H1 (cell line): ENCODE data around the gene SNED1. TPM values are rescaled to one million over a fixed set of nuclear protein-coding genes. Genes with fewer than 3 reads are reported as not detected.
A peak's percentile ranks its signal among the peaks of the same experiment; 100 is the strongest.

ENCODE experiments used
- CTCF ChIA-PET: fragments of 300-600 bp; sonication (Branson Sonifier 250); formaldehyde crosslinking; loops from one replicate; lab custom pipeline; 2021; ENCODE audit not compliant: partially characterized antibody; lab: Charles Lee
- POLR2A ChIA-PET: fragments of 300-600 bp; sonication (Branson Sonifier 250); formaldehyde crosslinking; loops from one replicate; lab custom pipeline; 2021; ENCODE audit warnings: inconsistent platforms; ENCODE audit not compliant: partially characterized antibody; lab: Charles Lee
- DNase-seq, 2 experiments: peaks; one replicate each; pipeline versions ENCODE4 v3.0.0 to v3.0.0-alpha.2; 2010 to 2022; ENCODE audit warnings: low spot score in 2 of 2, low read depth in 1 of 2, mixed read lengths in 1 of 2
- FAIRE-seq: peaks from 2 replicates; lab custom pipeline; 2011; peaks lifted over from hg19 to GRCh38; lab: Jason Lieb, UNC
- H2AFZ ChIP-seq: 2 replicates; pipeline ENCODE4 v1.8.1; 2012; ENCODE audit warnings: low read length, inconsistent platforms
- H2AK5ac ChIP-seq: 2 replicates; pipeline ENCODE4 v1.6.1; 2013; ENCODE audit warnings: low read depth, low read length
- H2BK120ac ChIP-seq: replicated peaks from 2 replicates; pipeline ENCODE3; 2013; ENCODE audit warnings: low read depth, low read length, inconsistent platforms
- H2BK12ac ChIP-seq: 2 replicates; pipeline ENCODE4 v1.6.1; 2013; ENCODE audit warnings: low read depth, low read length
- H2BK15ac ChIP-seq: 2 replicates; pipeline ENCODE4 v1.6.1; 2013; ENCODE audit warnings: low read length
- H2BK20ac ChIP-seq: 2 replicates; pipeline ENCODE4 v1.6.1; 2013; ENCODE audit warnings: low read length
- H2BK5ac ChIP-seq: 2 replicates; pipeline ENCODE4 v1.6.1; 2013; ENCODE audit warnings: low read depth, low read length
- H3K14ac ChIP-seq: 2 replicates; pipeline ENCODE4 v1.6.1; 2013; ENCODE audit warnings: inconsistent platforms; ENCODE audit not compliant: insufficient read length
- H3K18ac ChIP-seq: 2 replicates; pipeline ENCODE4 v1.6.1; 2013; ENCODE audit warnings: low read length; ENCODE audit errors: extremely low read depth
- H3K23ac ChIP-seq: 2 replicates; pipeline ENCODE4 v1.6.1; 2013; ENCODE audit warnings: inconsistent platforms; ENCODE audit not compliant: insufficient read length
- H3K23me2 ChIP-seq: 2 replicates; pipeline ENCODE4 v1.6.1; 2013; ENCODE audit warnings: low read depth, low read length
- H3K27ac ChIP-seq: 2 replicates; pipeline ENCODE4 v1.6.1; 2011; ENCODE audit warnings: low read depth, low read length, inconsistent platforms
- H3K27me3 ChIP-seq, 4 experiments: replicated peaks in 1 of 4; 1 replicate in 1 of 4; 2 replicates in 3 of 4; pipeline versions ENCODE4 v1.6.1 to v1.8.1; 2011 to 2013; ENCODE audit warnings: low read length in 3 of 4, mild to moderate bottlenecking in 3 of 4, inconsistent platforms in 2 of 4, mixed read lengths in 2 of 4, moderate library complexity in 1 of 4; ENCODE audit not compliant: control insufficient read depth in 3 of 4, insufficient read depth in 3 of 4; ENCODE audit errors: extremely low read depth in 1 of 4
- H3K36me3 ChIP-seq, 4 experiments: 2 replicates each; pipeline versions ENCODE4 v1.6.1 to v1.8.1; 2011 to 2013; ENCODE audit warnings: mild to moderate bottlenecking in 4 of 4, low read length in 3 of 4, moderate library complexity in 2 of 4, control low read depth in 1 of 4, inconsistent platforms in 1 of 4; ENCODE audit not compliant: insufficient read depth in 4 of 4, control insufficient read depth in 2 of 4
- H3K4ac ChIP-seq: replicated peaks from 2 replicates; pipeline ENCODE3; 2013; ENCODE audit warnings: low read length, low read depth, mixed read lengths, inconsistent platforms; ENCODE audit not compliant: insufficient read length
- H3K4me1 ChIP-seq, 4 experiments: replicated peaks in 1 of 4; 1 replicate in 1 of 4; 2 replicates in 3 of 4; pipeline versions ENCODE4 v1.6.1 to v1.8.1; 2011 to 2013; ENCODE audit warnings: low read length in 3 of 4, inconsistent platforms in 2 of 4, mixed read lengths in 1 of 4; ENCODE audit not compliant: insufficient read depth in 4 of 4, control insufficient read depth in 3 of 4
- H3K4me2 ChIP-seq, 2 experiments: 2 replicates each; pipeline versions ENCODE4 v1.6.1 to v1.8.1; 2011 to 2013; ENCODE audit warnings: low read depth in 2 of 2, low read length in 2 of 2, control low read depth in 1 of 2, inconsistent platforms in 1 of 2, mild to moderate bottlenecking in 1 of 2; ENCODE audit not compliant: insufficient read depth in 1 of 2
- H3K4me3 ChIP-seq, 4 experiments: fragments of 200-600, 300-600 bp in 1 of 4; sonication (generic), shearing (Covaris generic), sonication (Bioruptor Twin) in 1 of 4; 2 replicates each; pipeline versions ENCODE4 v1.5.1 to v1.8.1; 2011 to 2016; ENCODE audit warnings: low read length in 4 of 4, low read depth in 3 of 4, control low read depth in 2 of 4, inconsistent platforms in 2 of 4, mild to moderate bottlenecking in 2 of 4, mixed read lengths in 1 of 4, moderate library complexity in 1 of 4; ENCODE audit not compliant: insufficient read depth in 2 of 4; ENCODE audit errors: extremely low read depth in 1 of 4
- H3K56ac ChIP-seq: replicated peaks from 2 replicates; pipeline ENCODE3; 2013; ENCODE audit warnings: low read depth, mild to moderate bottlenecking, mixed read lengths, low read length, inconsistent platforms; ENCODE audit not compliant: insufficient read length
- H3K79me1 ChIP-seq: 2 replicates; pipeline ENCODE4 v1.6.1; 2013; ENCODE audit warnings: low read depth, low read length, control low read depth
- H3K79me2 ChIP-seq, 2 experiments: 2 replicates each; pipeline versions ENCODE4 v1.6.1 to v1.8.1; 2012 to 2013; ENCODE audit warnings: low read length in 2 of 2, mild to moderate bottlenecking in 2 of 2, inconsistent platforms in 1 of 2; ENCODE audit not compliant: insufficient read depth in 2 of 2, control insufficient read depth in 1 of 2
- H3K9ac ChIP-seq, 4 experiments: replicated peaks in 1 of 4; 1 replicate in 1 of 4; 2 replicates in 3 of 4; pipeline versions ENCODE4 v1.6.1 to v1.8.1; 2011 to 2013; ENCODE audit warnings: low read depth in 3 of 4, low read length in 3 of 4, control low read depth in 2 of 4, mild to moderate bottlenecking in 2 of 4, moderate library complexity in 2 of 4, inconsistent platforms in 1 of 4; ENCODE audit errors: extremely low read depth in 1 of 4
- H3K9me3 ChIP-seq, 2 experiments: 2 replicates each; pipeline versions ENCODE4 v1.6.1 to v1.8.1; 2012 to 2013; ENCODE audit warnings: mild to moderate bottlenecking in 2 of 2, moderate library complexity in 2 of 2, control low read depth in 1 of 2, inconsistent platforms in 1 of 2, low read depth in 1 of 2, low read length in 1 of 2, mixed read lengths in 1 of 2; ENCODE audit not compliant: insufficient read depth in 2 of 2
- H4K20me1 ChIP-seq, 2 experiments: replicated peaks in 1 of 2; 2 replicates each; pipeline versions ENCODE3 to v1.8.1; 2011 to 2013; ENCODE audit warnings: inconsistent platforms in 2 of 2, low read length in 2 of 2, mild to moderate bottlenecking in 1 of 2; ENCODE audit not compliant: insufficient read depth in 2 of 2, control insufficient read depth in 1 of 2
- H4K5ac ChIP-seq: 2 replicates; pipeline ENCODE4 v1.6.1; 2013; ENCODE audit warnings: low read length, low read depth, mixed read lengths, inconsistent platforms; ENCODE audit not compliant: insufficient read length
- H4K8ac ChIP-seq: 2 replicates; pipeline ENCODE4 v1.8.0; 2013; ENCODE audit warnings: mild to moderate bottlenecking, moderate library complexity, low read length, inconsistent platforms; ENCODE audit not compliant: insufficient read depth; ENCODE audit errors: extremely low read depth
- H4K91ac ChIP-seq: replicated peaks from 2 replicates; pipeline ENCODE3; 2013; ENCODE audit warnings: low read length, mixed read lengths, inconsistent platforms; ENCODE audit not compliant: insufficient read length
- BACH1 ChIP-seq: IDR thresholded peaks from 2 replicates; pipeline ENCODE4 v1.6.1; 2012; ENCODE audit warnings: low read length, improper control_type of control experiment
- BRCA1 ChIP-seq: IDR thresholded peaks from 2 replicates; pipeline ENCODE4 v1.6.1; 2012; ENCODE audit warnings: low read depth, low read length, improper control_type of control experiment
- CBX8 ChIP-seq: fragments of 300-800, 300-1000 bp; sonication (generic); IDR thresholded peaks from 2 replicates; pipeline ENCODE4 v1.7.1; 2016; ENCODE audit warnings: low read depth, low read length, borderline replicate concordance
- CTBP2 ChIP-seq: IDR thresholded peaks from 2 replicates; pipeline ENCODE4 v1.7.0; 2011; ENCODE audit warnings: borderline replicate concordance, mild to moderate bottlenecking, moderate library complexity, mixed read lengths, low read length; ENCODE audit not compliant: insufficient read depth, insufficient read length
- EZH2 ChIP-seq: fragments of 200-600 bp; sonication (generic); IDR thresholded peaks from 2 replicates; pipeline ENCODE4 v1.7.1; 2012; ENCODE audit warnings: low read depth, mild to moderate bottlenecking, moderate library complexity, low read length, inconsistent platforms; ENCODE audit not compliant: severe bottlenecking
- JUND ChIP-seq: IDR thresholded peaks from 2 replicates; pipeline ENCODE4 v1.6.1; 2011; ENCODE audit warnings: mild to moderate bottlenecking, improper control_type of control experiment, low read length
- KDM4A ChIP-seq: IDR thresholded peaks from one replicate; pipeline ENCODE4 v1.7.1; 2012; ENCODE audit warnings: low read depth, mild to moderate bottlenecking, moderate library complexity, low read length, inconsistent platforms; ENCODE audit not compliant: severe bottlenecking
- PHF8 ChIP-seq: fragments of 200-600 bp; sonication (generic); conservative IDR thresholded peaks from 2 replicates; pipeline ENCODE4 v1.7.1; 2012; ENCODE audit warnings: low read depth, mild to moderate bottlenecking, inconsistent platforms, low read length, moderate library complexity
- POLR2AphosphoS5 ChIP-seq: IDR thresholded peaks from 2 replicates; pipeline ENCODE4 v1.6.1; 2011; ENCODE audit warnings: low read depth, low read length
- RBBP5 ChIP-seq: IDR thresholded peaks from 2 replicates; pipeline ENCODE4 v1.7.1; 2012; ENCODE audit warnings: low read depth, mild to moderate bottlenecking, inconsistent platforms, low read length, moderate library complexity, borderline replicate concordance
- SP2 ChIP-seq: IDR thresholded peaks from 2 replicates; pipeline ENCODE4 v1.6.1; 2012; ENCODE audit warnings: mild to moderate bottlenecking, low read length, inconsistent platforms
- TBP ChIP-seq: IDR thresholded peaks from 2 replicates; pipeline ENCODE4 v1.6.1; 2011; ENCODE audit warnings: low read depth, low read length, improper control_type of control experiment
- TEAD4 ChIP-seq: IDR thresholded peaks from 2 replicates; pipeline ENCODE4 v1.6.1; 2012; ENCODE audit warnings: low read depth, low read length, inconsistent platforms, mixed read lengths
- WGBS, 2 experiments: shearing (Covaris generic) in 1 of 2; methylation state at CpG; one replicate each; pipeline versions ENCODE4 v1.1.6 to v1.1.7; 2013 to 2015; ENCODE audit warnings: low lambda C conversion rate in 2 of 2, mixed read lengths in 2 of 2, inconsistent platforms in 1 of 2, low coverage in 1 of 2, missing lambda C conversion rate in 1 of 2; ENCODE audit not compliant: insufficient replicate concordance in 2 of 2, insufficient coverage in 1 of 2, insufficient read length in 1 of 2; ENCODE audit errors: extremely low coverage in 1 of 2, missing lambda C conversion rate in 1 of 2; 5-methylcytosine and 5-hydroxymethylcytosine counted together
- polyA plus RNA-seq, 7 experiments: library from polyadenylated mRNA; depleted of rRNA in 3 of 7; stranded (reverse) in 5 of 7; unstranded in 2 of 7; fragments of >200 nt in 5 of 7; fragments of 200-250 nt in 2 of 7; gene quantifications; 1 replicate in 5 of 7; 2 replicates in 1 of 7; 4 replicates in 1 of 7; pipeline versions ENCODE4 v1.2.1 to v1.2.3, GENCODE V29; 2011 to 2013; ENCODE audit warnings: missing spikeins in 2 of 7, mixed read lengths in 2 of 7
- total RNA-seq: library from RNA; stranded (reverse); fragmentation: NEBNext Ultra II Directional; extraction: Animal tissue kit (Norgen Biotek cat#: 25700); gene quantifications from 2 replicates; pipeline ENCODE4 v1.2.1, GENCODE V29; 2021

SNED1 gene
- total and polyA plus RNA-seq, 2 of the 8 experiments (the other 6 are each of a cell fraction or from before 2014, with no cell fraction given), result 1.9 TPM

DNA sequence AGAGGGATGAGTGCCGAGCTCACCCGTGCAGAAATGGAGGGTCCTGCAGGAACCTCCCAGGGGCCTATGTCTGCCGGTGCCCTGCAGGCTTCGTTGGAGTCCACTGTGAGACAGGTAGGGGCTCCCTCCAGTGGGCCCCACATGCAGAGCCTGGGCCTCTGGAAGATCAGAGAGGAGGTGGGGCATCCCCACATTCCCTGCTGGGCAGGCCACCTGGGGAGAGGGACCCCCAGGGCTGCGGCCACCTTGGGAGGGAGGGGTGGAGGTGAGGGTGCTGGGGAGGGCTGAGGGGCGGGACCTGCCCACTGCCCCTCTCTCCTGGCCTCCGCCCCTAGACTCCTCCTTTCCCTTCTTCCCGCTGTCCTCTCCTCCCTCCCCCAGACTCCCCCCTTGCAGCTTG, 65.2 kb downstream of the SNED1 start:
- Histone ChIP-seq H3K79me2 (no peaks in the 10 kb centered on the region), H2BK15ac (no peak overlapping the region), H4K91ac (no peak overlapping the region), H2BK5ac (no peak overlapping the region), H3K14ac (no peak overlapping the region), H3K79me1 (no peaks in the 10 kb centered on the region), H3K4me1 (peaks cover 0 to 9% (median 2%) of the 10 kb centered on the region in 4 experiments; a peak in 3 of 7 replicates), H2AFZ (no peak overlapping the region), H2AK5ac (no peak overlapping the region), H4K20me1 (no peaks in the 10 kb centered on the region), H3K23me2 (no peaks in the 10 kb centered on the region), H3K4me2 (peak overlapping the region; percentile 54 to 80; a peak in 3 of 4 replicates), H2BK120ac (no peak overlapping the region), H3K9ac (no peak overlapping the region), H3K27ac (no peak overlapping the region), H3K27me3 (no peaks in the 10 kb centered on the region), H3K9me3 (no peaks in the 10 kb centered on the region), H3K18ac (no peak overlapping the region), H3K4ac (no peak overlapping the region), H2BK12ac (0 out of 2 replicates have a peak overlapping the region, but pooled peaks have one; percentile 23), H3K23ac (no peak overlapping the region), H3K36me3 (no peaks in the 10 kb centered on the region), H4K5ac (no peak overlapping the region), H2BK20ac (no peak overlapping the region), H4K8ac (0 out of 2 replicates have a peak overlapping the region, but pooled peaks have one; percentile 23), H3K56ac (no peak overlapping the region), H3K4me3 (peak overlapping the region in 1 of 4 experiments; percentile 49; a peak in 2 of 8 replicates)
- WGBS, 2 experiments, result 92% methylated on average over 4 of the region's 8 CpGs; no CpG with 5 or more reads in 1 of the 2 experiments
- FAIRE-seq (no peak), DNase-seq (no peak)
- CTCF ChIA-PET, result interaction anchor here (1.2 to 2.1 kb wide), 3 partner anchors 10 to 186 kb away, joined by 3 to 5 read pairs (median 5); no protein-coding TSS in a partner anchor
- POLR2A ChIA-PET, result interaction anchor here (0.9 to 1.1 kb wide), 2 partner anchors 20 to 87 kb away, joined by 3 read pairs; partner anchors contain the start of gene PPP1R7
- TF ChIP-seq KDM4A (no peak), RBBP5 (no peak), PHF8 (no peak), BRCA1 (no peak), CBX8 (no peak), TEAD4 (no peak), BACH1 (no peak), JUND (no peak), TBP (no peak), CTBP2 (no peak), POLR2AphosphoS5 (no peak), EZH2 (no peak), SP2 (no peak)
